HepG2 (cell line): ENCODE results near the gene TAS2R39. TPM values are rescaled to one million over a fixed set of nuclear protein-coding genes. Genes with fewer than 3 reads are reported as not detected.
"Not testable (repeated sequence)": the region's sequence is repeated elsewhere in the genome, so short reads cannot be mapped to it uniquely, and the experiment has no call there.

Experiments
- ATAC-seq: fragments of 200-7000 bp; cut with Tn5 transposase; 3 replicates; pipeline ENCODE4 v1.9.1; 2020; ENCODE audit warnings: mild to moderate bottlenecking, moderate library complexity
- BruUV-seq: library from RNA; stranded (reverse); fragments of 400-500 nt; replicated peaks from 2 replicates; lab custom pipeline; 2021; lab: Mats Ljungman, UMichigan
- CTCF ChIA-PET: fragments of 300-600 bp; formaldehyde crosslinking; extraction: SDS; loops from one replicate; lab custom pipeline; 2021; ENCODE audit warnings: low total read pairs, inconsistent platforms, low intra/inter-chr PET ratio; lab: Yijun Ruan, JAX
- POLR2A ChIA-PET: fragments of 350-600 bp; sonication (Branson Sonifier 250); formaldehyde crosslinking; loops from one replicate; lab custom pipeline; 2020; ENCODE audit warnings: antibody characterized with exemption, inconsistent platforms; lab: Yijun Ruan, JAX
- DNase-seq: peaks from one replicate; pipeline ENCODE4 v3.0.0-alpha.2; 2015; ENCODE audit warnings: low spot score
- FAIRE-seq: peaks from 3 replicates; lab custom pipeline; 2011; peaks lifted over from hg19 to GRCh38; lab: Jason Lieb, UNC
- H2AFZ ChIP-seq: one replicate; pipeline ENCODE4 v1.6.1; 2011; ENCODE audit warnings: low read length, inconsistent platforms
- H3K27ac ChIP-seq: fragments of 300-600 bp; 3 replicates; pipeline ENCODE4 v1.8.0; 2011; ENCODE audit warnings: mixed run types, mild to moderate bottlenecking, mixed read lengths, low read length, inconsistent platforms; ENCODE audit not compliant: insufficient read depth; ENCODE audit errors: extremely low read length
- H3K27me3 ChIP-seq, 2 experiments: fragments of 200-600 bp in 1 of 2; 2 replicates in 1 of 2; 3 replicates in 1 of 2; pipeline versions ENCODE4 v1.6.0 to v1.8.0; 2011; ENCODE audit warnings: low read length in 2 of 2, mild to moderate bottlenecking in 2 of 2, moderate library complexity in 2 of 2, inconsistent platforms in 1 of 2; ENCODE audit not compliant: insufficient read depth in 2 of 2, control insufficient read depth in 1 of 2
- H3K36me3 ChIP-seq, 2 experiments: fragments of 200-600 bp in 1 of 2; replicated peaks in 1 of 2; 2 replicates in 1 of 2; 3 replicates in 1 of 2; pipeline versions ENCODE4 v1.5.1 to v1.8.0; 2011; ENCODE audit warnings: low read length in 2 of 2, inconsistent platforms in 1 of 2; ENCODE audit not compliant: insufficient read depth in 2 of 2, control insufficient read depth in 1 of 2
- H3K4me1 ChIP-seq: 2 replicates; pipeline ENCODE4 v1.5.1; 2012; ENCODE audit warnings: low read length, inconsistent platforms; ENCODE audit not compliant: insufficient read depth
- H3K4me2 ChIP-seq: 2 replicates; pipeline ENCODE4 v1.6.0; 2011; ENCODE audit warnings: low read depth, low read length, inconsistent platforms
- H3K4me3 ChIP-seq, 3 experiments: fragments of 200-600 bp in 1 of 3; sonication (generic), shearing (Covaris generic) in 1 of 3; replicated peaks in 1 of 3; 2 replicates each; pipeline ENCODE4 v1.5.1; 2011 to 2016; ENCODE audit warnings: low read length in 3 of 3, inconsistent platforms in 2 of 3, low read depth in 2 of 3, mild to moderate bottlenecking in 2 of 3, control low read depth in 1 of 3, mixed read lengths in 1 of 3; ENCODE audit not compliant: insufficient read depth in 1 of 3
- H3K79me2 ChIP-seq: one replicate; pipeline ENCODE4 v1.6.1; 2011; ENCODE audit warnings: low read length, inconsistent platforms; ENCODE audit not compliant: insufficient read depth
- H3K9ac ChIP-seq: 2 replicates; pipeline ENCODE4 v1.6.0; 2011; ENCODE audit warnings: mild to moderate bottlenecking, low read depth, low read length, inconsistent platforms; ENCODE audit not compliant: insufficient read depth
- H3K9me3 ChIP-seq: 2 replicates; pipeline ENCODE4 v1.5.1; 2012; ENCODE audit warnings: mild to moderate bottlenecking, low read length
- H4K20me1 ChIP-seq: 2 replicates; pipeline ENCODE4 v1.6.0; 2011; ENCODE audit warnings: inconsistent platforms, mild to moderate bottlenecking, low read length, moderate library complexity; ENCODE audit not compliant: insufficient read depth
- ATM ChIP-seq: fragments of 450-650 bp; IDR thresholded peaks from 2 replicates; pipeline ENCODE4 v1.7.1; 2017; ENCODE audit warnings: mild to moderate bottlenecking, borderline replicate concordance
- CAMTA2 ChIP-seq: sonication (generic); formaldehyde crosslinking; IDR thresholded peaks from 2 replicates; pipeline ENCODE4 v1.4.0; 2020; ENCODE audit warnings: mild to moderate bottlenecking, missing genetic modification reagents, borderline replicate concordance
- GZF1 ChIP-seq: sonication (generic); formaldehyde crosslinking; IDR thresholded peaks from 2 replicates; pipeline ENCODE4 v1.5.1; 2020; ENCODE audit warnings: mild to moderate bottlenecking, missing genetic modification reagents
- HCFC1 ChIP-seq: fragments of 150-350 bp; IDR thresholded peaks from 2 replicates; pipeline ENCODE4 v1.6.1; 2014; ENCODE audit warnings: low read depth, low read length
- NR3C1 ChIP-seq: sonication (generic); formaldehyde crosslinking; IDR thresholded peaks from 2 replicates; pipeline ENCODE4 v1.4.0; 2020; ENCODE audit warnings: missing genetic modification reagents
- SNAPC2 ChIP-seq: sonication (generic); formaldehyde crosslinking; IDR thresholded peaks from 2 replicates; pipeline ENCODE4 v1.8.1; 2022; ENCODE audit warnings: mild to moderate bottlenecking, missing genetic modification reagents
- ZFAT ChIP-seq: sonication (generic); formaldehyde crosslinking; conservative IDR thresholded peaks from 2 replicates; pipeline ENCODE4 v1.8.1; 2023; ENCODE audit warnings: missing genetic modification reagents, inconsistent platforms
- ZNF136 ChIP-seq: sonication (generic); formaldehyde crosslinking; IDR thresholded peaks from 2 replicates; pipeline ENCODE4 v1.8.1; 2022; ENCODE audit warnings: low read depth, mild to moderate bottlenecking, moderate library complexity, missing genetic modification reagents
- ZNF264 ChIP-seq: sonication (generic); formaldehyde crosslinking; IDR thresholded peaks from 2 replicates; pipeline ENCODE4 v1.4.0; 2020; ENCODE audit warnings: missing genetic modification reagents
- ZNF34 ChIP-seq: sonication (generic); formaldehyde crosslinking; IDR thresholded peaks from 2 replicates; pipeline ENCODE4 v1.4.0; 2020; ENCODE audit warnings: mild to moderate bottlenecking, missing genetic modification reagents, borderline replicate concordance
- ZNF557 ChIP-seq: sonication (generic); formaldehyde crosslinking; IDR thresholded peaks from 2 replicates; pipeline ENCODE4 v1.4.0; 2020; ENCODE audit warnings: missing genetic modification reagents
- ZNF737 ChIP-seq: sonication (generic); formaldehyde crosslinking; IDR thresholded peaks from 2 replicates; pipeline ENCODE4 v1.5.0; 2020; ENCODE audit warnings: missing genetic modification reagents, mild to moderate bottlenecking, borderline replicate concordance
- WGBS: methylation state at CpG from one replicate; pipeline ENCODE4 v1.1.6; 2017; ENCODE audit warnings: low lambda C conversion rate; 5-methylcytosine and 5-hydroxymethylcytosine counted together
- in situ Hi-C: cut with HindIII; loops from 2 replicates; pipeline ENCODE4 v1.10.0; 2017; ENCODE audit warnings: low pct_unique_long_range_greater_than_20kb; ENCODE audit not compliant: extremely low pct_ligation_motif_present
- intact Hi-C: fragments of 100-400 bp; cut with micrococcal nuclease; formaldehyde crosslinking; loops from one replicate; pipeline ENCODE4 v1.10.0; 2022; ENCODE audit not compliant: unreplicated experiment
- polyA plus RNA-seq, 8 experiments: library from polyadenylated mRNA; depleted of rRNA in 3 of 8; stranded (reverse) in 7 of 8; unstranded in 1 of 8; fragments of >200 nt; fragmentation: Illumina TruSeq in 4 of 8; extraction: Trizol in 4 of 8; gene quantifications; 2 replicates each; pipeline versions ENCODE4 v1.2.1 to v1.2.3, GENCODE V29; 2011 to 2016; ENCODE audit warnings: low read depth in 4 of 8, missing spikeins in 1 of 8, mixed read lengths in 1 of 8; ENCODE audit not compliant: insufficient read depth in 1 of 8
- total RNA-seq, 5 experiments: library from RNA; depleted of rRNA; stranded (reverse); fragments of >200 nt; fragmentation: Illumina TruSeq; extraction: Trizol; gene quantifications; 2 replicates each; pipeline ENCODE4 v1.2.3, GENCODE V29; 2016; ENCODE audit warnings: low read depth in 1 of 5
- TF ChIP-seq, protein P1 (sequence below): sonication (generic); formaldehyde crosslinking; IDR thresholded peaks from 2 replicates; pipeline ENCODE4 v1.5.0; 2020; ENCODE audit warnings: missing genetic modification reagents
- TF ChIP-seq, protein P2 (sequence below): sonication (generic); formaldehyde crosslinking; IDR thresholded peaks from 2 replicates; pipeline ENCODE4 v1.4.0; 2020; ENCODE audit warnings: missing genetic modification reagents, borderline replicate concordance
- TF ChIP-seq, protein P3 (sequence below): sonication (generic); formaldehyde crosslinking; IDR thresholded peaks from 2 replicates; pipeline ENCODE4 v1.4.0; 2020; ENCODE audit warnings: missing genetic modification reagents, mild to moderate bottlenecking, borderline replicate concordance

The TAS2R39 gene
- total and polyA plus RNA-seq, 2 of the 13 experiments (the other 11 are each of a cell fraction or from before 2014, with no cell fraction given) = not detected

DNA sequence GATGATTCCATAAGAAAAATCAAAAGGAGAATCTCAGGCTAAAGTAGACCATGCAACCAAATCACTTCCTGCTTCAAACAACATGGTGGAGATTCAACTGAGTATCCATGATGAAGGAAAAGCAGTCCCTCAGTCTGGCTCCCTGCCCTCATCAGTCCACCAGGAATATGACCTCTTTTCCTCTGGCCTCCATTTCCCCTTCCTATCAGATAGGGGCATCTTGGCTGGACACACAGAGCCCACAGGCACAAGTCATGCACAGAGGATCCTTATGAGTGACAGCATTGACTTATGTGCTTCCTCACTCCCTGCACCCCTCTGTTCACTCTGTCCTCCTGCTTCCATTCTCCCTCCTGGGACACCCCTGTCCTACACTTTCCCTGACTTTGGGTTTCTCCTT lies 34.6 kb upstream of the TAS2R39 start:
- no TSS peak for BruUV-seq

DNA sequence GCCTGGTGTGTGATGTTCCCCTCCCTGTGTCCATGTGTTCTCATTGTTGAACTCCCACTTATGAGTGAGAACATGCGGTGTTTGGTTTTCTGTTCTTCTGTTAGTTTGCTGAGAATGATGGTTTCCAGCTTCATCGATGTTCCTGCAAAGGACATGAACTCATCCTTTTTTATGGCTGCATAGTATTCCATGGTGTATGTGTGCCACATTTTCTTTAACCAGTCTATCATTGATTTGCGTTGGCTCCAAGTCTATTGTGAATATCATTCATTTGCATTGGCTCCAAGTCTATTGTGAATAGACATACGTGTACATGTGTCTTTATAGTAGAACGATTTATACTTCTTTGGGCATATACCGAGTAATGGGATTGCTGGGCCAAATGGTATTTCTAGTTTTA lies 32.5 kb upstream of the TAS2R39 start:
- DNase-seq, FAIRE-seq, BruUV-seq, H2AFZ ChIP-seq, H3K4me2 ChIP-seq, ATAC-seq, H3K36me3 ChIP-seq, H3K27me3 ChIP-seq, intact Hi-C loops, H3K4me3 ChIP-seq, H3K9me3 ChIP-seq, H3K79me2 ChIP-seq, H3K27ac ChIP-seq, H3K9ac ChIP-seq, in situ Hi-C loops, H3K4me1 ChIP-seq, CTCF ChIA-PET, POLR2A ChIA-PET, H4K20me1 ChIP-seq: not testable (repeated sequence)
- 44% methylated on average over 6 of the region's 6 CpGs for WGBS

More for the DNA sequence above, 34.6 kb upstream of the TAS2R39 start:
- ChIA-PET POLR2A (no interaction called here), CTCF (no interaction called here)
- Histone ChIP-seq H3K79me2 (no peaks in the 10 kb centered on the region), H3K27me3 (no peaks in the 10 kb centered on the region), H2AFZ (no peak overlapping the region), H3K27ac (no peak overlapping the region), H3K4me1 (no peaks in the 10 kb centered on the region), H4K20me1 (no peaks in the 10 kb centered on the region), H3K36me3 (no peaks in the 10 kb centered on the region), H3K9me3 (no peaks in the 10 kb centered on the region), H3K4me2 (no peak overlapping the region), H3K9ac (no peak overlapping the region), H3K4me3 (no peak overlapping the region)
- no peak for TF ChIP-seq HCFC1
- no peak for TF ChIP-seq ZFAT (CRISPR knock-in tag)
- no peak for TF ChIP-seq ZNF136 (CRISPR knock-in tag)
- TF ChIP-seq, protein P1, sequence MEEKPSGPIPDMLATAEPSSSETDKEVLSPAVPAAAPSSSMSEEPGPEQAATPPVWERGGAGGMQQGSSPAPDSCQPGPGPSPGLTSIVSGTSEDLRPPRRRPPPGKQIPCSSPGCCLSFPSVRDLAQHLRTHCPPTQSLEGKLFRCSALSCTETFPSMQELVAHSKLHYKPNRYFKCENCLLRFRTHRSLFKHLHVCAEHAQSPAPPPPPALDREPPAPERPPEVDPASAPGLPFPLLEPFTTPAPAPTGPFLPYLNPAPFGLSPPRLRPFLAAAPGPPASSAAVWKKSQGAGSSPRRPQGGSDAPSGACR (CRISPR knock-in tag) = no peak
- no peak for TF ChIP-seq NR3C1 (CRISPR knock-in tag)
- TF ChIP-seq ZNF557 = no peak
- TF ChIP-seq, protein P2, sequence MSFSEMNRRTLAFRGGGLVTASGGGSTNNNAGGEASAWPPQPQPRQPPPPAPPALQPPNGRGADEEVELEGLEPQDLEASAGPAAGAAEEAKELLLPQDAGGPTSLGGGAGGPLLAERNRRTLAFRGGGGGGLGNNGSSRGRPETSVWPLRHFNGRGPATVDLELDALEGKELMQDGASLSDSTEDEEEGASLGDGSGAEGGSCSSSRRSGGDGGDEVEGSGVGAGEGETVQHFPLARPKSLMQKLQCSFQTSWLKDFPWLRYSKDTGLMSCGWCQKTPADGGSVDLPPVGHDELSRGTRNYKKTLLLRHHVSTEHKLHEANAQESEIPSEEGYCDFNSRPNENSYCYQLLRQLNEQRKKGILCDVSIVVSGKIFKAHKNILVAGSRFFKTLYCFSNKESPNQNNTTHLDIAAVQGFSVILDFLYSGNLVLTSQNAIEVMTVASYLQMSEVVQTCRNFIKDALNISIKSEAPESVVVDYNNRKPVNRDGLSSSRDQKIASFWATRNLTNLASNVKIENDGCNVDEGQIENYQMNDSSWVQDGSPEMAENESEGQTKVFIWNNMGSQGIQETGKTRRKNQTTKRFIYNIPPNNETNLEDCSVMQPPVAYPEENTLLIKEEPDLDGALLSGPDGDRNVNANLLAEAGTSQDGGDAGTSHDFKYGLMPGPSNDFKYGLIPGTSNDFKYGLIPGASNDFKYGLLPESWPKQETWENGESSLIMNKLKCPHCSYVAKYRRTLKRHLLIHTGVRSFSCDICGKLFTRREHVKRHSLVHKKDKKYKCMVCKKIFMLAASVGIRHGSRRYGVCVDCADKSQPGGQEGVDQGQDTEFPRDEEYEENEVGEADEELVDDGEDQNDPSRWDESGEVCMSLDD (CRISPR knock-in tag) = no peak
- TF ChIP-seq ZNF264 (CRISPR knock-in tag) = no peak
- no peak for TF ChIP-seq SNAPC2
- no peak for TF ChIP-seq GZF1 (CRISPR knock-in tag)
- no peak for TF ChIP-seq ZNF34 (CRISPR knock-in tag)
- TF ChIP-seq, protein P3, sequence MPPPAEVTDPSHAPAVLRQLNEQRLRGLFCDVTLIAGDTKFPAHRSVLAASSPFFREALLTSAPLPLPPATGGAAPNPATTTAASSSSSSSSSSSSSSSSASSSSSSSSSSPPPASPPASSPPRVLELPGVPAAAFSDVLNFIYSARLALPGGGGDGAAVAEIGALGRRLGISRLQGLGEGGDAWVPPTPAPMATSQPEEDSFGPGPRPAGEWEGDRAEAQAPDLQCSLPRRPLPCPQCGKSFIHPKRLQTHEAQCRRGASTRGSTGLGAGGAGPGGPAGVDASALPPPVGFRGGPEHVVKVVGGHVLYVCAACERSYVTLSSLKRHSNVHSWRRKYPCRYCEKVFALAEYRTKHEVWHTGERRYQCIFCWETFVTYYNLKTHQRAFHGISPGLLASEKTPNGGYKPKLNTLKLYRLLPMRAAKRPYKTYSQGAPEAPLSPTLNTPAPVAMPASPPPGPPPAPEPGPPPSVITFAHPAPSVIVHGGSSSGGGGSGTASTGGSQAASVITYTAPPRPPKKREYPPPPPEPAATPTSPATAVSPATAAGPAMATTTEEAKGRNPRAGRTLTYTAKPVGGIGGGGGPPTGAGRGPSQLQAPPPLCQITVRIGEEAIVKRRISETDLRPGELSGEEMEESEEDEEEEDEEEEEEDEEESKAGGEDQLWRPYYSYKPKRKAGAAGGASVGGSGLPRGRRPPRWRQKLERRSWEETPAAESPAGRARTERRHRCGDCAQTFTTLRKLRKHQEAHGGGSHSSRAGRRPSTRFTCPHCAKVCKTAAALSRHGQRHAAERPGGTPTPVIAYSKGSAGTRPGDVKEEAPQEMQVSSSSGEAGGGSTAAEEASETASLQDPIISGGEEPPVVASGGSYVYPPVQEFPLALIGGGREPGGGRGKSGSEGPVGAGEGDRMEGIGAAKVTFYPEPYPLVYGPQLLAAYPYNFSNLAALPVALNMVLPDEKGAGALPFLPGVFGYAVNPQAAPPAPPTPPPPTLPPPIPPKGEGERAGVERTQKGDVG (CRISPR knock-in tag) = no peak
- no peak for TF ChIP-seq CAMTA2
- no peak for TF ChIP-seq ATM
- no peak for TF ChIP-seq ZNF737 (CRISPR knock-in tag)
- intact Hi-C loops (no loop called here), in situ Hi-C loops (no loop called here)
- ATAC-seq (no peak), FAIRE-seq (no peak), DNase-seq (no peak)
